ENCODE results near the gene EPHB2.

The EPHB2 gene

GRCh38 chr1:22896184-22896583, 185.5 kb downstream of the EPHB2 start:
- no peaks in the 10 kb centered on the region for H3K27me3 ChIP-seq (ENCODE audit: control insufficient read depth, insufficient read depth, low read length)
- no peak overlapping the region for H3K9ac ChIP-seq (ENCODE audit: low read depth, low read length)
- no peak overlapping the region for H3K4me3 ChIP-seq (ENCODE audit: low read depth, low read length)
- no peaks in the 10 kb centered on the region for H3K36me3 ChIP-seq (ENCODE audit: control insufficient read depth, insufficient read depth, low read length)
- no peaks in the 10 kb centered on the region for H3K9me3 ChIP-seq (ENCODE audit: control insufficient read depth, insufficient read depth, low read length)
- no peaks in the 10 kb centered on the region for H3K4me1 ChIP-seq (ENCODE audit: control insufficient read depth, insufficient read depth, low read length)

DNA sequence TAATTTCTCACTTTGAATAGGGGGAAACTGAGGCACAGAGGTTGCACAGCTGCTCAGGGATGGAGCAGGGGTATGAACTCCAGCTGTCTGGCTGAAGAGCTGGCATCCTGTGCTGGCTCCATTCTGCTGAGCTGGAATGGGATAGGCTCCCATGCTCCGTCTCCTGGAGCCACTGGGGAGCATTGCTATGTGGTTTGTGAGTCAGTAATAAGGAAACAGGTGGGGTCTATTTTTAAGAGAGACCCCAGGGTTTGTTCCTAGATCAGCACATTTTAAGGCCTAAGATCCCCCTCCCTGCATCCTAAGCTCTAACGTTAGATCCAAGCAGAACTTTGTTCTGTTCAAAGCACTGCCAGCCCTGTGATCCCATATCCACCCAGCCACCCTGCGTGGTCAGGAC, 189.8 kb downstream of the EPHB2 start:
- Histone ChIP-seq H3K4me1 (ENCODE audit: control insufficient read depth, insufficient read depth, low read length) (no peaks in the 10 kb centered on the region), H3K9ac (ENCODE audit: low read depth, low read length) (no peak overlapping the region), H3K36me3 (ENCODE audit: control insufficient read depth, insufficient read depth, low read length) (no peaks in the 10 kb centered on the region), H3K4me3 (ENCODE audit: low read depth, low read length) (no peak overlapping the region), H3K9me3 (ENCODE audit: control insufficient read depth, insufficient read depth, low read length) (no peaks in the 10 kb centered on the region), H3K27me3 (ENCODE audit: control insufficient read depth, insufficient read depth, low read length) (no peaks in the 10 kb centered on the region)

DNA sequence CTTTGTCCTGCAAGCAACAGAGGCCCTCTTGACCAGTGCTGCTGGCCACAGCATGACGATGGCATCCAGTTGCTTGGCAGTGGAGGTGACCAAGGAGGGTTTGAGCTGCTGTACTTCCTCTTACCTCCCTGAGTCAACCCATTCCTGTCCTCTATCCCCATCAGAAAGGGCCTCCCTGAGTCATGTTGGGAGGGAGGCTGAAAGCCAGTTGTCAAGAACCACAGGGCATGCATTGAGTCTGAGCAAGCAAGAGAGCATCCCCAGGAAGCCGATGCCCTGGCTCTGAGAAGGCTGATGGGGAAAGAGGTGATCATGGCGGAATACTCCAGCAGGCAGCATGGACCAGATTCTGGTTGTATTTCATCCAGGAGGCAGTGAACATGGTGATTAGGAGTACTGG, 192.5 kb downstream of the EPHB2 start:
- Histone ChIP-seq H3K9me3 (ENCODE audit: control insufficient read depth, insufficient read depth, low read length) (no peaks in the 10 kb centered on the region), H3K9ac (ENCODE audit: low read depth, low read length) (no peak overlapping the region), H3K27me3 (ENCODE audit: control insufficient read depth, insufficient read depth, low read length) (no peaks in the 10 kb centered on the region), H3K36me3 (ENCODE audit: control insufficient read depth, insufficient read depth, low read length) (no peaks in the 10 kb centered on the region), H3K4me1 (ENCODE audit: control insufficient read depth, insufficient read depth, low read length) (no peaks in the 10 kb centered on the region), H3K4me3 (ENCODE audit: low read depth, low read length) (no peak overlapping the region)

GRCh38 chr1:22906968-22907367, 196.3 kb downstream of the EPHB2 start:
- Histone ChIP-seq H3K9ac (ENCODE audit: low read depth, low read length) (no peak overlapping the region), H3K36me3 (ENCODE audit: control insufficient read depth, insufficient read depth, low read length) (no peaks in the 10 kb centered on the region), H3K4me1 (ENCODE audit: control insufficient read depth, insufficient read depth, low read length) (no peaks in the 10 kb centered on the region), H3K27me3 (ENCODE audit: control insufficient read depth, insufficient read depth, low read length) (no peaks in the 10 kb centered on the region), H3K4me3 (ENCODE audit: low read depth, low read length) (no peak overlapping the region), H3K9me3 (ENCODE audit: control insufficient read depth, insufficient read depth, low read length) (no peaks in the 10 kb centered on the region)

GRCh38 chr1:22907528-22907927, 196.9 kb downstream of the EPHB2 start:
- no peaks in the 10 kb centered on the region for H3K9me3 ChIP-seq (ENCODE audit: control insufficient read depth, insufficient read depth, low read length)
- H3K36me3 ChIP-seq (ENCODE audit: control insufficient read depth, insufficient read depth, low read length), result no peaks in the 10 kb centered on the region

GRCh38 chr1:22908880-22909426, 198.3 kb downstream of the EPHB2 start:
- Histone ChIP-seq H3K27me3 (ENCODE audit: control insufficient read depth, insufficient read depth, low read length) (no peaks in the 10 kb centered on the region), H3K36me3 (ENCODE audit: control insufficient read depth, insufficient read depth, low read length) (no peaks in the 10 kb centered on the region), H3K9ac (ENCODE audit: low read depth, low read length) (no peak overlapping the region), H3K4me3 (ENCODE audit: low read depth, low read length) (no peak overlapping the region), H3K4me1 (ENCODE audit: control insufficient read depth, insufficient read depth, low read length) (no peaks in the 10 kb centered on the region), H3K9me3 (ENCODE audit: control insufficient read depth, insufficient read depth, low read length) (no peaks in the 10 kb centered on the region)

More at GRCh38 chr1:22907528-22907927, 196.9 kb downstream of the EPHB2 start:
- no peak overlapping the region for H3K9ac ChIP-seq (ENCODE audit: low read depth, low read length)
- H3K4me3 ChIP-seq (ENCODE audit: low read depth, low read length), result no peak overlapping the region
- H3K4me1 ChIP-seq (ENCODE audit: control insufficient read depth, insufficient read depth, low read length), result no peaks in the 10 kb centered on the region
- no peaks in the 10 kb centered on the region for H3K27me3 ChIP-seq (ENCODE audit: control insufficient read depth, insufficient read depth, low read length)

GRCh38 chr1:22910286-22910685, 199.6 kb downstream of the EPHB2 start:
- no peak overlapping the region for H3K4me3 ChIP-seq (ENCODE audit: low read depth, low read length)
- no peaks in the 10 kb centered on the region for H3K9me3 ChIP-seq (ENCODE audit: control insufficient read depth, insufficient read depth, low read length)
- H3K36me3 ChIP-seq (ENCODE audit: control insufficient read depth, insufficient read depth, low read length), result no peaks in the 10 kb centered on the region
- no peak overlapping the region for H3K9ac ChIP-seq (ENCODE audit: low read depth, low read length)
- H3K27me3 ChIP-seq (ENCODE audit: control insufficient read depth, insufficient read depth, low read length), result no peaks in the 10 kb centered on the region
- H3K4me1 ChIP-seq (ENCODE audit: control insufficient read depth, insufficient read depth, low read length), result no peaks in the 10 kb centered on the region

DNA sequence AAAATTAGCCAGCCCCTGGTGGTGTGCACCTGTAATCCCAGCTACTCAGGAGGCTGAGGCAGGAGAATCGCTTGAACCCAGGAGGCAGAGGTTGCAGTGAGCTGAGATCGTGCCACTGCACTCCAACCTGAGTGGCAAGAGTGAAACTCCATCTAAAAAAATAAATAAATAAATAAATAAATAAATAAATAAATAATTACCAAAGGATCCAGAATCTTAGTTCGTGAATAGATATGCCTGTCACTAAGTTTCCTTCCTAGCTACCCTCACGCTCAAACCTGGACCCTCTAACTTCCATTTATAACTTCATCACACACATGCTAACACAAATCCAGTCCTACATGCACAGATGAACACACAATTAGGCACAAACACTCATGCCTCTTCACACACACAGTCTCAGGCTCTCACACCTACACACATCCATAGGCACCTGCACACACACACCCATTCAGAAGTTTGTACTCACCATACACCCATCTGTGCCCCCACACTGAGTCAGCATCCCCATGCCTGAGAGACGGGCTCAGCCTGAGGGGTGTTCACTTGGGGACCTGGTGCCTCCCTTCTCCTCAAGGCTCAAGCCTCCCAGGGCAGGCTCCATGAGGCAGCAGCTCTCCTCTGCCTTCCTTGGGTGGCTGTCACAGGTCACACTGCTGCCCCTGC, 200.5 kb downstream of the EPHB2 start:
- Histone ChIP-seq H3K4me3 (ENCODE audit: low read depth, low read length) (no peak overlapping the region), H3K4me1 (ENCODE audit: control insufficient read depth, insufficient read depth, low read length) (no peaks in the 10 kb centered on the region), H3K9me3 (ENCODE audit: control insufficient read depth, insufficient read depth, low read length) (no peaks in the 10 kb centered on the region), H3K9ac (ENCODE audit: low read depth, low read length) (no peak overlapping the region), H3K36me3 (ENCODE audit: control insufficient read depth, insufficient read depth, low read length) (no peaks in the 10 kb centered on the region), H3K27me3 (ENCODE audit: control insufficient read depth, insufficient read depth, low read length) (no peaks in the 10 kb centered on the region)

- Histone ChIP-seq H3K36me3 (ENCODE audit: control insufficient read depth, insufficient read depth, low read length) (no peaks in the 10 kb centered on the region), H3K27me3 (ENCODE audit: control insufficient read depth, insufficient read depth, low read length) (no peaks in the 10 kb centered on the region), H3K4me3 (ENCODE audit: low read depth, low read length) (no peak overlapping the region), H3K9me3 (ENCODE audit: control insufficient read depth, insufficient read depth, low read length) (no peaks in the 10 kb centered on the region), H3K9ac (ENCODE audit: low read depth, low read length) (no peak overlapping the region), H3K4me1 (ENCODE audit: control insufficient read depth, insufficient read depth, low read length) (no peaks in the 10 kb centered on the region)
Observed at GRCh38 chr1:22912311-22912710, 201.7 kb downstream of the EPHB2 start.

GRCh38 chr1:22913421-22914141, 202.9 kb downstream of the EPHB2 start:
- no peaks in the 10 kb centered on the region for H3K36me3 ChIP-seq (ENCODE audit: control insufficient read depth, insufficient read depth, low read length)
- no peaks in the 10 kb centered on the region for H3K4me1 ChIP-seq (ENCODE audit: control insufficient read depth, insufficient read depth, low read length)
- H3K27me3 ChIP-seq (ENCODE audit: control insufficient read depth, insufficient read depth, low read length), result no peaks in the 10 kb centered on the region
- H3K4me3 ChIP-seq (ENCODE audit: low read depth, low read length), result no peak overlapping the region
- no peak overlapping the region for H3K9ac ChIP-seq (ENCODE audit: low read depth, low read length)
- no peaks in the 10 kb centered on the region for H3K9me3 ChIP-seq (ENCODE audit: control insufficient read depth, insufficient read depth, low read length)

DNA sequence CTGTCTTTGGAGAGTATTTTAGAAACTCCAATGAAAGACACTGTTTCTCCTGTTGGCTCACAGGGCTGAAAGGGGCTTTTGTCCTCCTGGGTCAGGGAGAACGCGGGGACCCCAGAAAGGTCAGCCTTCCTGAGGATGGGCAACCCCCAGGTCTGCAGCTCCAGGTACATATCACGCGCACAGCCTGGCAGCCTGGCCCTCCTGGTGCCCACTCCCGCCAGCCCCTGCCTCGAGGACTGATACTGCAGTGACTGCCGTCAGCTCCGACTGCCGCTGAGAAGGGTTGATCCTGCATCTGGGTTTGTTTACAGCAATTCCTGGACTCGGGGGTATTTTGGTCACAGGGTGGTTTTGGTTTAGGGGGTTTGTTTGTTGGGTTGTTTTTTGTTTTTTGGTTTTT, 203.5 kb downstream of the EPHB2 start:
- H3K9me3 ChIP-seq (ENCODE audit: control insufficient read depth, insufficient read depth, low read length), result no peaks in the 10 kb centered on the region
- H3K9ac ChIP-seq (ENCODE audit: low read depth, low read length), result no peak overlapping the region
- H3K4me1 ChIP-seq (ENCODE audit: control insufficient read depth, insufficient read depth, low read length), result no peaks in the 10 kb centered on the region
- H3K36me3 ChIP-seq (ENCODE audit: control insufficient read depth, insufficient read depth, low read length), result no peaks in the 10 kb centered on the region
- no peaks in the 10 kb centered on the region for H3K27me3 ChIP-seq (ENCODE audit: control insufficient read depth, insufficient read depth, low read length)
- no peak overlapping the region for H3K4me3 ChIP-seq (ENCODE audit: low read depth, low read length)

DNA sequence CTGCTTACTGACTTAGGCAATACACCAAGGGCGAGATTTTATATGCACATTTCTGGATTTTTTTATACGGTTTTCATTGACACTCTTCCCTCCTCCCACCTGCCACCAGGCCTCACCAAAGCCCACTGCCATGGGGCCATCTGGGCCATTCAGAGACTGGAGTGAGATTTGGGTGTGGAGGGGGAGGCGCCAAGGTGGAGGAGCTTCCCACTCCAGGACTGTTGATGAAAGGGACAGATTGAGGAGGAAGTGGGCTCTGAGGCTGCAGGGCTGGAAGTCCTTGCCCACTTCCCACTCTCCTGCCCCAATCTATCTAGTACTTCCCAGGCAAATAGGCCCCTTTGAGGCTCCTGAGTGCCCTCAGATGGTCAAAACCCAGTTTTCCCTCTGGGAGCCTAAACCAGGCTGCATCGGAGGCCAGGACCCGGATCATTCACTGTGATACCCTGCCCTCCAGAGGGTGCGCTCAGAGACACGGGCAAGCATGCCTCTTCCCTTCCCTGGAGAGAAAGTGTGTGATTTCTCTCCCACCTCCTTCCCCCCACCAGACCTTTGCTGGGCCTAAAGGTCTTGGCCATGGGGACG, 204.1 kb downstream of the EPHB2 start:
- H3K4me3 ChIP-seq (ENCODE audit: low read depth, low read length), result no peak overlapping the region
- H3K36me3 ChIP-seq (ENCODE audit: control insufficient read depth, insufficient read depth, low read length), result no peaks in the 10 kb centered on the region
- H3K9me3 ChIP-seq (ENCODE audit: control insufficient read depth, insufficient read depth, low read length), result no peaks in the 10 kb centered on the region
- no peak overlapping the region for H3K9ac ChIP-seq (ENCODE audit: low read depth, low read length)
- H3K4me1 ChIP-seq (ENCODE audit: control insufficient read depth, insufficient read depth, low read length), result no peaks in the 10 kb centered on the region
- no peaks in the 10 kb centered on the region for H3K27me3 ChIP-seq (ENCODE audit: control insufficient read depth, insufficient read depth, low read length)

Measured in iPS-15b (cell line).